IPS-NIHi11 (cell line): ENCODE measurements around the gene CXCR6.
A peak's percentile ranks its signal among the peaks of the same experiment; 100 is the strongest.
"Not testable (repeated sequence)": the region's sequence is repeated elsewhere in the genome, so short reads cannot be mapped to it uniquely, and the experiment has no call there.

Source experiments
- DNase-seq: peaks from one replicate; pipeline ENCODE4 v3.0.0; 2012; ENCODE audit warnings: mixed read lengths, low spot score

Gene CXCR6

DNA sequence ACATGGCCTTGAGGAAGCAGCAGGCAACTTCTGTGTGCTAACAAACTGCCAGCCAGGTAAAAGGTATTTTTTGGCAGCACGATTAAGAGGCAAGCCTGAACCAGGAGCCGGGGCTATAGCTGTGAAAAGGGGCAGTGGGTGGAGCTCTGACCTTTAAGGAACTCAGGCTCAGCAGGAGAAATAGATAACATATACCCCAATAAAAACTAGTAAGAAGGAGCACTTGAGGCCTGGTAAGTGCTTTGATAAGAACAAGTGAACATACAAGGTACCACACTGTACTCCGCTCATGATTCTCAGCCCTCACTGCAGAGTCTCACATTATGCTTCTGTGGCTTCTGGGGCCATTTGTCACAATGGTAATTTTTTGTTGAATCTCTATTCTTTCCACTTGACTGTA is 46.9 kb downstream of the CXCR6 start:
- DNase-seq, result no peak

DNA sequence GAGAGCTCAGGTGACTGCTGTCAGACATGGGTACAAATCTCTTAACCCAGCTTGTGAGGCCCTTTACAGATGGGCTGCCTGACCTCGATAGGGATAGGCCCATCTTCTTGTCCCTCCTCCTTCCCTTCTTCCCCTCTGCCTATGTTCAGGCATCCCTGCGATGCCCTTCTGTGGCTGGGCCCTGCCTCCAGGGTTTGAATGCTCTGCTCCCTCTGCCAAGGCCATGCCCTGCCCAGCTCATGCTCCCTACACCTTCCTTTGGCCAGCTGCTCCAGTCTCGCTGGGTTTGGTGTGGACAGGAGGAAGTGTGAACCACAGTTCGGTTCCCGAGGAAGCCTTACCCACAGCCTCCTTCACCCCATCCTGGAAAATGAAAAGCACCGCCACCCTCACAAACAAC is 48.1 kb downstream of the CXCR6 start:
- DNase-seq, result no peak

DNA sequence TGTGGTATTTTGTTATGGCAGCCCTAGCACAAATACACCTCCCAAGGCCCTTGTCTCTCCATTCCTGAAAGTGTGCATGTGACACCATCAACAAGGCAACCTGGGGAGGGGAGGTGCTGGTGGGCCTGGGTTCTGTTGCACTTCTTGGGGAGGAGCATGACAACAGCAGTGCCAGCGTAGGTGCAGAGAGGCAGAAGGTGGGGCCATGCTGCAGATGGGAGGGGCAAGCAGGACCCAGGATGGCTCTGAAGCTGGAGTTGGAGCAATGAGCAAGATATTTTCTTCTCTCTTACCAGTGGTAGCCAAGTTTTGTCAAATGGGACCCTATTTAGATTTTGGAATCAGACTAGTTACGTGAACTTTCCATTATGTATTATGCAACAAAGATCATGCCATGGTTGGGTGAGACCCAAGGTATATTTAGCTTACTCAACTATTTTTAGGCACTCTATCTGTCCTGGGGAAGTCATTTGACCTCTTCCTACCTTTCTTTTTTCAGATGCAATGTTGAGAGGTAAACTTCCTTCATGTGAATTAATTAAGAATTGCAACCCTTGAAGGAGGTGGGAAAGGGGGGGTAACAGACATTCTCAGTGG is 49.0 kb downstream of the CXCR6 start:
- DNase-seq, result peak; percentile 28

DNA sequence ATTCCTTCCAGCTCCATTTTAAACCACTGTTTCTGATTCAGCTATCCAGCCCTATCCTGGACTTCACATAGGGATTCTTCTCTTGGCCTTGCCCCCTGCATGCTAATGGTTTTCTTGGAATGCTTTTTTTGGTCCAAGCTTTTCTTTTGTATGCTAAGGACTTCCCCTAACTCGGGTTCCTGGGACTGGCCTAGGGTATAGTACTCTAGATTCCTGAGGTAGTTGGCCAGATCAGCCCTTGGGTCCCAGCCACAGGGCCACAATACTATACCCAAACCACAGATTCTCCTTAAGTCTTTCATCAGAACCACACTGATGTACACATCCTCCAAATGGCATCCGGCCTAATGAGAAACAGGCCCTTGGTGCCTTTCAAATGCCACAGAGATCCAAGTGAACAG is 49.6 kb downstream of the CXCR6 start:
- DNase-seq, result no peak

DNA sequence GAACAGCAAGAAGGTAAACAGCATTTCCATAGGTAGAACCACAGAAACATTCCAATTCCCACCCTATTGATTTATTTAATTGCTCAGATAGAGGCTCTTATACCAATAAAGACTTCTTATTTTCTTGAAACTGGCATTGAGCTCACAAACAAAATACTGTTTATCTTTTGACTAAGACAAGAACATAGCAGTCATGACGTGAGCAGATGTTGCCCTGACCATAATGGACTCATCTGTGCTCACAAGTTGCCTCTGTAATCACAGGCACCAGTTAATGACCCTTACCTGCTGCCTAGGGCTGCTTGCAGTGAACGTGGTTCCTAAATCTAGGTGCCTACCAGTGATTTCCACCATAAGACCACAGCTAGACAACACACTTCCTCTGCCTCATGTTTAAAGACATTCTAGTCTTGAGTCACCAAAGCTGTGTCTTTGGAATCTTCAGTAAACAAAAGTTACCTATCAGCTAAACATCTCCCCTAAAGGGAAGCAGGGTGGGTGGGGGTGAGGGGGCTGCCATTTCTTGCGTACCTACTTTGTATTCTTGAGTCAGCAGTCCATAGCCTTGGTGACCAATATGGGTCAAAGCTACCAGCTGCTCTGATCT is 50.3 kb downstream of the CXCR6 start:
- DNase-seq, result no peak

DNA sequence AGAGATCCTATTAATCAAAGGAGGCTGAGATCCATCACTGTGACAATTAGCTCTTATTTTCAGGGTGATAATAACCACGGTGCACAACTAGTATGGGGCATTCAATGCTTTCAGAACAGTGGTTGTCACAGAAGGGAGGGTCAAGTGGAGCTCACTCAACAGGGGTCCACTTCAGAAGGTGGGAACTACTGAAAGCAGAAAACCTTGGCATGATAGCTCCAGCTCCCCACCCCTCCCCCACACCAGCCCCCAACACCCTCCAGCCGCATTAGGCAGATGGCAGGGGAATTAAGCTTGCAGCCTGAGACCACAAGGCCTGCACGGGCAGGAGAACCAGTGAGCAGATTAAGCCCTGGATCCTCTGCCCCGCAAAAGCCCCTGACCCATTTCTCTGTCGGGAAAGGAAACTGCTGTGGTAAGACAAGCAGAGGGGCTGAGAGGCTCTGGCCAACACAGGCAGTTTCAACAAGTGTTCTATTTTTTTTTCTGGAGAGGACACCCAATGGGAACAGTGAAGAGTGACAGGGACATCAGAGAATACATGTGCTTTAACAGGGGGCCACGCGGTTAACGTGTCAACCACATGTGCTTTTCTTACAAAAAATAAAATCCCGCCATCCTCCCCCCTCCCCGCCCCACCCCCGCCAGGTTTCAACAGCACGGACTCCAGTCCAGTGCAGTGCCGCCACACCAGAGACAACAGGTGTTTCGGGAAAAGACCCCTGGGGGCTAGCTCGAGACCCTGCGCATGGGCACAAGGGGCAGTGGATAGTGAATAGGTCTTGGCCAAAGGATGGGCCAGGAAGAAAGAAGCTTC is 51.4 kb downstream of the CXCR6 start:
- DNase-seq, result peak; percentile 46

DNA sequence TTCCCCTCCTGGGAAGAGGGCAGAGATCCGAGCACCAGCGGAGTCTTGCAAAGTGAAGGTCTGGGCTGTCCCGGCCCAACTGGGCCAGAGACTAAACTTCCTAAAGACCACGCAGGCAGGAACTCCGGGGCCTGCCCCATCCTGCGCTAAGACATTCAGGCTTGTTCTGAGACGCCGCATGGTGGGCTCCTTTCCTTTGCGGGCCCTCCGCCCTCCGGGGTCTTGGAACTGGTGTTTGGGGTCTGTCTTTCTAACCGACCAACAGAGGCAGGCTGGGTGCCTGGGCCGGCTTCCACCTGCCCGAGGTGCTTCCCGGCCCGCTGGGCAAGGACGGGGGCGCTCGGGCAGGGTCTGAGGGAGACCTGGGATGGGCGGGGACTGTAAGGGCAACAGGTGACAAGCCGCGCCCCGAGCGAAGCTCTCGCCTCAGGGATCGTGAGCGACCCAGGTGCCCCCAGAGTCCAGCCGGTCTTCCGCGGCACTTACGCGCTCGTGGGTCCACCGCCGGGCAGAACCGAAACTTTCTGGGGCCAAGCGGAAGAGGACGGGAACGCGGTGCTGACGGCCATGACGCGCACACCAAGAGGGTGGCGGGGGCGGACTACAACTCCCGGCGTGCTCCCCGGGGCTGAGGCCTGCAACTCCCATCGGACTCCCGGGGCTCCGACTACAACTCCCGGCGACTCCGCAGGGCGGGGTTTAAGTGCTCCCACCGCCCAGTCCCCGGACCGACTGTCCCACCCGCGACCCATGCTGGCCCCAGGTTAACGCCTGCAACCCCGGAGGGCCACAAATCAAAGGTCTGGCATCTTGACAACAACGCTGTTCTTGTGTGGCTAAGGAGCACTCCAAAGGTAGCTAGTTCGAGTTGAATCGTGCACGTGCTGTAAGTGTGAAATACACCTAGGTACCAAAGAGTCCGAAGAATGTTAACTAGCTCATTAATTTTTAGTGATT is 52.2 kb downstream of the CXCR6 start, which contains the start of gene FYCO1:
TSS of gene FYCO1 (minus strand) at position 589 of the 957 bp plus-strand sequence. CDS start 10,914 bp downstream, outside the sequence.
- peak; percentile 97 for DNase-seq

DNA sequence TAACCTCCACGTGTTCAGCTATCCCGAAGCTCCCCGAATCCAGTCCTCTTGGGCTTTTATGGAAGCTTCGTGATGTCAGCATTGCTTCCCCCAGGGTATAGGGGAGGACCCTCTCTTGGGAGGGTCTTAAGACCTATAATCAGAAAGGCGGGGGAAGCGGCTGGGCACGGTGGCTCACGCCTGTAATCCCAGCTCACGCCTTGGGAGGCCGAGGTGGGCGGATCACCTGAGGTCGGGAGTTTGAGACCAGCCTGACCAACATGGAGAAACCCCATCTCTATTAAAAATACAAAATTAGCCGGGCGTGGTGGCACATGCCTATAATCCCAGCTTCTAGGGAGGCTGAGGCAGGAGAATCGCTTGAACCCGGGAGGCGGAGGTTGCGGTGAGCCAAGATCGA is 54.2 kb downstream of the CXCR6 start:
- not testable (repeated sequence) for DNase-seq

DNA sequence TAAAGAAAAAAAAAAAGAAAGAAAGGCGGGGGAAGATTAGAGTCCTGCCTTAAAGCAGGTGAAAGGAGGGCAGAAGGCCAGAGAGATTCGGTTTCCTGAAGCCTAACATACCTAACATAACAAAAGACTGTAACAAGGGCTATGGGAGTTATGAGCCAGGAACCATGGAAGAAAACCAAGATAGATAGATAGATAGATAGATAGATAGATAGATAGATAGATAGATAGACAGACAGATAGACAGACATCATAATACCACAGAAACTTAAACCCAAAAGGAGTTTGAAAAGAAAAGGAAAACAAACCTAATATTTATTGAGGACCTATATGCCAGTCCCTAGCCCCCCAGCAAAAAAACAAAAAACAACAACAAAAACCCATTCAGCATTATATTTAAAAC is 54.7 kb downstream of the CXCR6 start:
- DNase-seq, result no peak
